Stimulated activated CD4-positive, alpha-beta T cell treated with anti-CD3 and anti-CD28 coated beads, Interleukin-15, amount 100 ng/mL, for 1 hour (primary cell): ENCODE measurements around the gene ZNF335.
"Not testable (repeated sequence)": the region's sequence is repeated elsewhere in the genome, so short reads cannot be mapped to it uniquely, and the experiment has no call there.

Experiments used
- DNase-seq, 2 donors: peaks; one replicate each; pipeline ENCODE4 v3.0.0-alpha.2; 2020; ENCODE audit warnings: low read depth in 1 of 2, low spot score in 1 of 2

Gene ZNF335

DNA sequence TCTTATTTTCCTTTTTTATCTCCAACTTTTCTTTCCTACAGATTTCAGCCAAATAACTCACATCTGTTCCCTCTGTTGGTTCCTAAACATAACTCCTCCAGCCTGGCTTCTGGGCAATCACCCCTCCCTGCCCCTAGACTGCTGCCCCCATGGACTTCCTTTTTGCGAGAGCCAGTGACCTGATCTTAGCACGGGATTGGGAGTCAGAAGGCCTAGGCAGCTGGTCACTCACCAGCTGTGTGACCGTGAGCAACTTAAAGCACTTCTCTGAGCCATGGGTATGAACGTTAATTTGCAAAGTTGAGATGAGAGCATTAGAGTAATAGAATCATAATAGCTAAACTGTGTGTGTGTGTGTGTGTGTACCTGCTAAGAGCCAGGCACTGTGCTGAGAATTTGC, 32.2 kb upstream of the ZNF335 start:
- no peak for DNase-seq

DNA sequence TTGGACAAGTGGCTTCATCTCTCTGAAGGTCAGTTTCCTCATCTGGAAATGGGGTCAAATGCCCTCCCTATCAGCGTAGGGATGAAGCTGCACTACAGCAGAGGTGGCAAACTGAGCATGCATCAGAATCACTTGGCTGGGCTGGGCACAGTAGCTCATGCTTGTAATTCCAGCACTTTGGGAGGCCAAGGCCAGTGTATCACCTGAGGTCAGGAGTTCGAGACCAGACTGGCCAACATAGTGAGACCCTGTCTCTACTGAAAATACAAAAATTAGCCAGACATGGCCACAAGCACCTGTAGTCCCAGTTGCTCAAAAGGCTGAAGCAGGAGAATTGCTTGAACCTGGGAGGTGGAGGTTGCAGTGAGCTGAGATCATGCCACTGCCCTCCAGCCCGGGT, 30.0 kb upstream of the ZNF335 start:
- no peak for DNase-seq

DNA sequence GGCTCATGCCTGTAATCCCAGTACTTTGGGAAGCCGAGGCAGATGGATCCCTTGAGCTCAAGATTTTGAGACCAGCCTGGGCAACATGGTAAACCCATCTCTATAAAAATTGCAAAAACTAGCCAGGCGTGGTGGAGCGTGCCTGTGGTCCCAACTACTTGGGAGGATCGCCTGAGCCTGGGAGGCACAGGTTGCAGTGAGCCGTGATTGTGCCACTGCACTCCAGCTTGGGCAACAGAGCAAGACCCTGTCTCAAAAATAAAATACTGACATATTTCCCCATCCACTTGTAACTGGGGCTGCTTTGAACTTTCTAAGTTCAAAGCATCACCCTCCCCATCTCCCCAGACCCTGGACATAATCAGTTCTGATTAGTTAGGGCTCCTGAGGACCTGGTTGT, 29.5 kb upstream of the ZNF335 start:
- no peak for DNase-seq

DNA sequence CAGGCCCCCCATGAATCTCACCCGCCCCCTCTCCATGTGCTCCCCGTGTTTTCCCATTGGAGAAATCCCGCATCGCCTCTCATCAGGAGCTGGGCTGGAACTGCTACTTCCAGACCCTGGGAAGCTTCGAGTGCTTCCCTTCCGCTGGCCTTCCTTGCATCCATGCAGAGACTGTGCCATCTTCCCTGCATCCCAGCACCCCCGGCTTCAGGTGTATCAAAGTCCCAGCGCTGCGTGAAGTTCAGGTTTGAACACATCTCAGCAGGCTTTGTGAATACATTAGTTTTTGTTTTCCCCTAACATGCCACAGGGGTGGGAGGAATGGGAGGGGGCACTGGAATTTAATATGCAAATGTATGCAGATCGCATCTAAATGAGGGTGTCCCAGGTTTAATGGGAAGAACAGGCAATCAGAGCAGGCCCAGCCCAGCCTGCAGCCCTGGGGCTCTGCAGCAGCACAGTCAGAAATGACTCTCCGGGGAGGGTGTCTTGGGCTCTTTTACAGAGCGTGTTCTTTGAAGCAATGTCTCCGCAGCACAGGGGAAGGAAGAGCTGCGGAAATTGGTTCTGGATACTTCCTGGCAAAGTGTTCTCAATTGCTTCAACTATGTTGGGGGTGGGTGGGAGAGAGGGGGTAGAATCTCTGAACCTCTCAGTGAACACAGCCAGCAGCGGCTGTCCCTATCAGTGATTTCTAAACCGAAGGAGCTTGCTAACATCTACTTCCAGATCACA, 28.4 kb upstream of the ZNF335 start:
- no peak for DNase-seq

DNA sequence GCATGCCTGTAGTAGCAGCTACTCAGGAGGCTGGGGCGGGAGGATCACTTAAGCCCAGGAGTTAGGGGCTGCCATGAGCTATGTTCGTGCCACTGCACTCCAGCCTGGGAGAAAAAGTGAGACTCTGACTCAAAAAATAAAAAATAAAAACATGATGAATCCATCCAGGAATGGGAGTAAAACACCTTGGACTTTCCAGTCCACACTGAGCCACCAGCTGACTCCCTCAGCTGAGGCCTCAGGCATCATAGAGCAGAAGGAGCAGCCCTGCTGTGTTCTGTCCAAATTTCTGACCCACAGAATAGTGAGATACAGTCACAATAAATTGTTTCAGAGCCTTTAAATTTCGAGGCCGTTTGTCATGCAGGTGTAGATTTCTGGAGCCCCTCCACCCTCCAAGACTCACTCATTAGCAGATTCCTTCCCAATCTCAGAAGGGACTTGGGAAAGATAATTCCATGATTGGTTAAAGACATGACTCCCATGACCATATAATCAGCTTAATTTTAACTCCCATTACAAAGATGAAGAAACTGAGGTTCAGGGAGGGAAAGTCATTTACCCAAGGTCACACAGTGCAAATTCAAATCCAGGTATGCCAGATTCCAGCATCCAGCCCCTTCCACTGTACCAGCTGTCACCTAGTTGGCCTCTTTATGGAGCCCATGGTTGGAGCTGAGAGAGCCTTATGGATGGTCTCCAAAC, 27.7 kb upstream of the ZNF335 start:
- no peak for DNase-seq

DNA sequence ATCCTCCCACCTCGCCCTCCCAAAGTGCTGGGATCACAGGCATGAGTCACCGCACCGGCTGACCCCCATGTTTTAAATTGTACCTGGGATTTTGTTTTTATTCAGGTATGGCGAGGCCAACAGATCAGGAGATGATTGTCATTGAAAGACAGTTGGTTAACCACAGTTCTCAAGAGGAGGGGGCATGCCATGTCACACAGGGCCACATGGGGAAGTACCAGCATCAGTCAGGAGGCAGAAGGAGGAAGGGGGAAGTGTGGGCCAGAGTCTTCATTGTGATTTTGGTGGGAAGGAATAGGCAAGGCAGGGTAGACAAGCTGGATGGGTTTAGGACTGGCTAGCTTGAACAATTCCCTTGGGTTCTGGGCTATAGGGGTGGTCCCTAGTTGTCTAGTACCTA, 26.8 kb upstream of the ZNF335 start:
- DNase-seq, result no peak

DNA sequence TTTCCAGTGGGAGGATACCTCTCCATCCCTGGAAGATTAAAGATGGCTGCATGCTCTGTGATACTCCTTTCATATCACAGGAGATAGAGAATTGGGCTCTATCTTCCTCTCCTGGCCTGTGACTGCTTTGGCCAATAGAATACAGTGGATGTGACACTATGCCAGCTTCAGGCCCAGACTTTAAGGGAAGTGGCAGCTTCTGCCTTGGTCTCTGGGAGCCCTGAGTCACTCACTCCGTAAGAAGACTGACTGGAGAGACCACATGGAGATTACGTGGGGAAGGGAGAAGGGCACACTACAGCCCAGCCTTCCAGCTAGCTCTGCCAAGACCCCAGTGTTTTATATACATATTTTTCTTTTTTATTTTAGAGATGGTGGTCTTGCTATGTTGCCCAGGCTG, 26.3 kb upstream of the ZNF335 start:
- no peak for DNase-seq

DNA sequence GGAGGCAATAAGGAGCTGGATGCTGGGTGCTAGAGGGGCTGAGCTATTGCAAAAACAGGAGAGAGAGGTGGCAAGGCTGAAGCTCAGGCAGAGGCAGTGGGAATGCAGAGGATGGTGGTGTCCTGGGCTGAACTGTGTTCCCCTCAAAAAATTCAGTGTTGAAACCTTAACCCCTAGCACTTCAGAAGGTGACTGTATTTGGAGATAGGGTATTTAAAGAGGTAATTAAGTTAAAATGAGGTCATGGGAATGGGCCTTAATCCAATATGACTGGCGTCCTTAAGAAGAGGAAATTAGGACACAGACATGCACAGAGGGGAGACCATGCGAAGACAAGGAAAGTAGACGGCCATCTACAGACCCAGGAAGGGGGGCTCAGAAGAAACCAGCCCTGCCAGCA, 25.2 kb upstream of the ZNF335 start:
- DNase-seq, result no peak

DNA sequence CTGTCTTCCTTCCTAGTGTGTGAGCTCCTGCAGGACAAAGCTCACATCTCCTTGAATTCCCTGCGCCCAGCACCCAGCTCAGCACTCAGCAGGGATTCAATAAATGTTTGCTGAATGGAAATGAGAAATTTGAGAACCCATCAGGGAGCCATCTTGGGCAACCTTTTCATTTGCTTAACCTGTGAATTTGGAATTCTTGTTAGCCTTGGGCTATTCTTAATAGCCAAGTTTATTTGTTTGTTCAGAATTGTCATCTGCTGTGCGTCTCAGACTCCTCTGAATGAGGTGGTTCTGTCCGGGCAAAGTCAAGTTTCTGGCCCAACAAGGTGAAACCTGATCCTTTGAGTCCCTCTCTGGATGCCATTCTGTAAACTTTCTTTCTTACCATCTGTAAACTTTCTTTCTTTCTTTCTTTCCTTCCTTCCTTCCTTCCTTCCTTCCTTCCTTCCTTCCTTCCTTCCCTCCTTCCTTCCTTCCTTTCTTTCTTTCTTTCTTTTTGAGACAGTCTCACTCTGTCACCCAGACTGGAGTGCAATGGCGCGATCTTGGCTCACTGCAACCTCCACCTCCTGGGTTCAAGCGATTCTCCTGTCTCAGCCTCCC, 23.6 kb upstream of the ZNF335 start:
- DNase-seq, result not testable (repeated sequence)

DNA sequence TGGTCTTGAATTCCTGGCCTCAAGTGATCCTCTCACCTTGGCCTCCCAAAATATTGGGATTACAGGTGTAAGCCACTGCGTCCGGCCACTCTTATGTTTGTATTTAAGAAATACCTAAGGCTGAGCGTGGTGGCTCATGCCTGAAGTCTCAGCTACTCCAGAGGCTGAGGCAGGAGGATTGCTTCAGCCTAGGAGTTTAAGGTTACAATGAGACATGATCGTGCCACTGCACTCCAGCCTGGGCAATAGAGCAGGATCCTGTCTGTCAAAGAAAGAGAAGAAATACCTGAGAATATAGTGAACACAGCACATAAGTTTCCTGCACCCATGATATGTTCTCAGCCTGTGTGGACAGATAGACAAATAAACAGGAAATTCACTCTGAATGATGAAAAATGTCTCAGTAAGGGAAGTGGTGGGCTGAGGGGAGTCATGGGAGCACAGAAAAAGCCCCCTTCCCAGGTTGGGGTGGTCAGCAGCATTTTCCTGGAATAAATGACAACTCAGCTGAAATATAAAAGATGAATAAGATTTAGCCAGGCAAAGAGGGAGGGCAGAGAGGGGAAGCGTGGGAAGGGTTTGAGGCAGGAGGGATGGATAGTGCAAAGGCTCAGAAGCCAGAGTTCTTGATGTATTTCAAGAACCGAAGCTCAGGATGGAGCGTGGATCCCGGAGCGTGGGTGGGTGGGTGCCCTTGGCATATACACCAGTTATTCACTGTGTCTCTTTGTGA, 22.9 kb upstream of the ZNF335 start:
- DNase-seq, result no peak

DNA sequence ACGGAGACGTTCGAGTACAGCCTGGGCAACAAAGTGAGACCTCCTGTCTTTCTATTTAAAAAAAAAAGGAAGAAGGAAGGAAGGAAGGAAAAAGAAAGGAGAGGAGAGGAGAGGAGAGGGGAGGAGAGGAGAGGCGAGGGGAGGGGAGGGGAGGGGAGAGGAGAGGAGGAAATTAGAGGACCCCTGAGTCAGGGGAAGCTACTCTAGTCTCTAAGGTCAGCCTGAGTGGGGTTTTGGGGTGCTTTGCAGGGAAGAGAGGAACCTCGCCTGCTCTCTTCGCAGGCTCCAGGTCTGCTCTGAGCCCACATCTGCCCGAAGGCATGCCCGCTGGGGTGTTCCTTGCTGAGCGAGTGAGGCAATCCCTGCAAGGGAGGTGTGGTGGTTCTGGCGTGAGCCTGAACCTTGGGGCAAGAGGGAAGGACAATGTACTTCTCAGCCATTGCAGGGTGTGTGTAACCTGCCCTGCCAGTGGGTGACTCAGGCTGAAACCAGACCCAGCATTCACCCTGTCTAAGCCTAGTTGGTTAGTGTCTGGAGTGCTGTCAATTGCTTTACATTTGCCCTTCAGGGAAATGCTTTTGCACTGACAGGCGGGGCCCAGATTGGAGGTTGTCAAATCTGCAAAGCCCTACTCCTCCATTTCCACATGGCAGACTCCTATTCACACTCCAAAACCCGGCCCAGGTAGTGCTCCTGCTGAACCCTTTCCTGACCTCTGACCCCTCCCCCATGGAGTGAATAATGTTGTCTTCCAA, 21.4 kb upstream of the ZNF335 start:
- DNase-seq, result no peak

DNA sequence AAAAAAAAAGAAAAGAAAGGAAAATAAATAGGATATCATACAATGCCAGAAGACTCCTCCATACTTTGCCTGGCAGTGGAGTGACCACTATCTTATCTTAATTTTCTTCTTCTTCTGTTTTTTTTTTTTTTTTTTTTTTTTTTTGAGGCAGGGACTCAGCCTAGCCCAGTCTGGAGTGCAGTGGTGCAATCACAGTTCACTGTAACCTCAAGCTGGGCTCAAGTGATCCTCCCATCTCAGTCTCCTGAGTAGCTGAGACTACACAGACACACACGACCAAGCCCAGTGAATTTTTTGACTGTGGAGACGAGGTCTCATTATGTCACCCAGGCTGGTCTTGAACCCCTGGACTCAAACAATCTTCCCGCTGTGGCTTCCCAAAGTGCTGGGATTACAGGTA, 19.6 kb upstream of the ZNF335 start:
- no peak for DNase-seq

DNA sequence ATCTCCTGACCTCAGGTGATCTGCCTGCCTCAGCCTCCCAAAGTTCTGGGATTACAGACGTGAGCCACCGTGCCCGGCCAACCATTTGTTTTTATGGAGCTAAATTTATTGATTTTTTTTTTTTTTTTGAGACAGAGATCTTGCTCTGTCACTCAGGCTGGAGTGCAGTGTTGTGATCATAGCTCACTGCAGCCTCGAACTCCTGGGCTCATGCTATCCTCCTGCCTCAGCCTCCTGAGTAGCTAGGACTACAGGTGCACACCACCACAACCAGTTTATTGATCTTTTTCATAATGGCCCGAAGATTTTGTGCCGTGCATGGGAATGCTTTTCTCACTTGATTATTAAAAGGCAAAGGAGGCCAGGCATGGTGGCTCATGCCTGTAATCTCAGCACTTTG, 16.8 kb upstream of the ZNF335 start:
- DNase-seq, result not testable (repeated sequence)

DNA sequence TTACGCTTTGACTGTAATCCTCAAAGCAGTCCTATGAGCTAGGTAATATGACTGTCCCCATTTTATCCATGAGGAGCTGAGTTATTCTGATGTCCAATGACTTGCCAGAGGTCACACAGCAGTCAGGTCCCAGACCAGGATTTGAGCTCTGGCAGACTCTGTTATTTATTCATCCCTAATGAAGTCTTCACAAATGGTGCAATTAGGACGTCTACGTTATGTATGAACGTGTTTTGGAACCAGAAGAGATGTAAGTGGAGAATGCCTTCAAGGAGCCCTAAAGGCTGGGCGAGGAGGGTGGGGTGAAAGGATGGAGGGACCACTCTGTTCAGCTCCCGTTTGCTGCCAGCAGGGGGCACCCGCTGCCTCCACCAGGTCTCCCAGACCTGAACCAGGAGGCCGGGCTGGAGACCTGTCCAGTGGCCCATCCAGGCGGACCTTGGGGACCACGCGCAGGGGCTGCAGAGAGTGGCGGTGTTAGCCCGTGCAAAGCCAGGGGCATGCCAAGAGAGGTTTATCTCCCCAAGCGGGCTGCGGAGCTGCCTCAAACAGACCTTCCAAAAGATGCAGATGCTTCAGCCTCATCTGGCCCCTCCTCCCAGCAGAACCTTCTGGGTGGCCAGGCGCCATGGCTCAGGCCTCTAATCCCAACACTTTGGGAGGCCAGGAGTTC, 15.2 kb upstream of the ZNF335 start:
- DNase-seq, result peak; percentile 55 to 67

DNA sequence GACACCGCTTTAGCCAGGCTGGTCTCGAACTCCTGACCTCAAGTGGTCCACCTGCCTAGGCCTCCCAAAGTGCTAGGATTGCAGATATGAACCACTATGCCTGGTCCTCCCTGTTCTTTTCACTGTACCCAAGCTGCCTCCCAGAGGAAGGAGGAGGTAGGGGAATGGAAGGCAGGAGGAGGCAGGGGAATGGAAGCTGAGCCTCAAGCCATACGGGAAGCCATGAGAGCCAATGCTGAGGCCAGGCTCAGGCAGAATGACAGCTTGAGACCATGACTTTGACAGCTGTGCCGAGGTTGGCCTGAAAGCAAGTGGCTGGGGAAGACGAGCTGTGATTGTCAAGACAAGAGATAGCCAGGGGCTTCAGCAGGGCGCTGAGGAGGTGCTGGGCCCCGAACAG, 13.6 kb upstream of the ZNF335 start:
- no peak for DNase-seq

DNA sequence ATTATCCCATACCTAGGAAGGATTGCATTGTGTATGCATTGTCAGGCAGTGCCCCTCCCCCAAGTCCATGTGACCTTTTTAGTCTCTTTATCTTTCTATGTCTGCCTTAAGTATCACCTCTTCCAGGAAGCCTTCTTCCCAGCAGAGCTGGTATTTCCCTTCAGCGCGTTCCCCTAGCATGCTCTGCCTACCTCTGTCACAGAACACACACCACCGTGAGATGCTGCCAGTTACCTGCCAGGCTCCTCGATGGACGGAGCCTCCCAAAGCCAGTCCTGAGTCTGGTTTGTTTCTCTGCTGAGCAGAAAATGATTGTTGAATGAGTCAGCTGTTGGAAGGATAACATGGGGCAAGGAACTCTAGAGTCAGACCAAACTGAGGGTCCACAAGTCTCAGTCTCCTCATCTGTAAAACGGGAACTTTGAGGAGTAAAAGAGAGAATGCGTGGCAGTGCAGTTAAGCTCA, 11.3 kb upstream of the ZNF335 start:
- DNase-seq, result no peak

DNA sequence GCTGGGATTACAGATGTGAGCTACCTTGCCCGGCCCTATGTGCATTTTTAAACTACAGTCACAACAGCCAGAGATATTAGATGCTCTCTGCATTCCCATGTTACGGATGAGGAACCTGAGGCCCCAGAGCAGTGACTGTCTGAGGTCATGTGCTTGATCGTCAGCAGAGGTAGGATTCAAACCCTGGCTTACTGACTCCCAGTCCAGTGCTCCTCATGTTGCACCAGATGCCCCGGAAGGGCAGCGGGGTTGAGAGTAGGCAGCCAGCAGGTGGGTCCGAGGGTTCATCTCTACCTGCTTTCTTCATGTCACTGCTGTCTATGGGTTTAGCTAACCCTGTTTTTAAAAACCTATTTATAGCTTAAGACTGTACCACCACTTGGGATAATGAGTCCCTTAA, 9.3 kb upstream of the ZNF335 start:
- DNase-seq, result no peak

DNA sequence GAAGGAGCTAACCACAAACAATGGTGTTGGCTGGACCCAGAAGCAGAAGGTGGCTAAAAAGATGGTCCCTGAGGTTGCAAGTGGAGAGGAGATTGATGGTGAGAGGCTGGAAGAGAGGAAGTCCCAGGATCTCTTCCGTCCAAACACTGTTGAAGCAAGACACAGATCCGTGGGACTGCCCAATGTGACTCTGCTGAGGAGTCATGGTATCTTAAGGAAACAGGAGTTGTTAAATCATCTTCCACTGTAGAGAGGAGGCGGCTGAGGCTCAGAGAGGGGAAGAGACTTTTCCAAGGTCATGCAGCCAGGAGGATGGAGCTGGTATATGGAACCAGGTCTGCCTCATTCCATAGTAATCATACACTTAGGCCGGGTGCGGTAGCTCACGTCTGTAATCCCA, 4.1 kb upstream of the ZNF335 start:
- no peak for DNase-seq

DNA sequence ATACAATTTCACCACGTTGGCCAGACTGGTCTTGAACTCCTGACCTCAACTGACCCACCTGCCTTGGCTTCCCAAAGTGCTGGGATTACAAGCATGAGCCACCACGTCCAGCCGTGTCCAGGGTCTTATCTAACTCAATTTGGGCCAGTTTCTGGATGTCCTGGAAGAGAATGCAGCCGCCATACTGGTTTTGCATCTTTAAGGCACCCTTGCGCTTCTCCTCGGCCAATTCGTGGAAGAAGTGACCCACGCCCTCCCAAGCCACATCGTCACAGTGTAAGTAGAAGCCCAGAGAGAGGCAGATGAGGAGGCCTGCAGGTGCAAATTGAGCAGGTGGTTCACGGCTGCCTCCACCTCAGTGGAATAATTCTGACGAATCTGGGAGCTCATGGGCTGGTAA, 3.7 kb upstream of the ZNF335 start:
- no peak for DNase-seq

DNA sequence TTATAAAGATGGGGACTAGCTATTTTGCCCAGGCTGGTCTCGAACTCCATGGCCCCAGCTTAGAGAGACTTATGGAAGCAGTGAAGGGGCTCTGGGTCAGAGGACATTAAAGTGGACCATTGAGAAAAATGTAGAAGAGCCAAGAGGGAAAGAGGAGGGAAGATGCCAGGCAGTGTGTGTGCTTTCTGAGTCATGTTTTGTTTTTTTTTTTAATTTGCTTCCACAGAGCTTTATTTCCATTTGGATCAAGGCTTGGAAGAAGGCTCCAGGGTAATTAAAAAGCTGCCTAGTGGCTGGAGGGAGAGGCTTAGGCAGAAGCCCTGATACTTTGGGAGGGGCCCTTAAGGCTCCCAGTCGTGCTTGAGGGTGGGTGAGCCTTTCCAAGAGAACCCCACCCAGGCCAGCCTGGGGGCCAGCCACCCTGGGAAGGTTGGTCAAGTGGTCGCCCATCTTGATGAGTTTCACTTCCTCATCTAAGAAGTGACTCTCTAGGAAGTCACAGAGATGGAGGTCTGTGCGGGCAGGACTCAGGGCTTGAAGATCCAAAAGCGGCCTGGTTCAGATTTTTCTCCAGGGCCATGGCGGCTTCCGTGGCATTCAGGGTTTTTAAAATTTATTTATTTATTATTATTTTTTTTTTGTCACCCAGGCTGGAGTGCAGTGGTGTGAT, 3.0 kb upstream of the ZNF335 start:
- no peak for DNase-seq
